Measurements from ENCODE around the gene XYLT1. TPM values are rescaled to one million over a fixed set of nuclear protein-coding genes. Genes with fewer than 3 reads are reported as not detected.

XYLT1 gene
- total RNA-seq, 1 experiment from 2014 or later = not detected

DNA sequence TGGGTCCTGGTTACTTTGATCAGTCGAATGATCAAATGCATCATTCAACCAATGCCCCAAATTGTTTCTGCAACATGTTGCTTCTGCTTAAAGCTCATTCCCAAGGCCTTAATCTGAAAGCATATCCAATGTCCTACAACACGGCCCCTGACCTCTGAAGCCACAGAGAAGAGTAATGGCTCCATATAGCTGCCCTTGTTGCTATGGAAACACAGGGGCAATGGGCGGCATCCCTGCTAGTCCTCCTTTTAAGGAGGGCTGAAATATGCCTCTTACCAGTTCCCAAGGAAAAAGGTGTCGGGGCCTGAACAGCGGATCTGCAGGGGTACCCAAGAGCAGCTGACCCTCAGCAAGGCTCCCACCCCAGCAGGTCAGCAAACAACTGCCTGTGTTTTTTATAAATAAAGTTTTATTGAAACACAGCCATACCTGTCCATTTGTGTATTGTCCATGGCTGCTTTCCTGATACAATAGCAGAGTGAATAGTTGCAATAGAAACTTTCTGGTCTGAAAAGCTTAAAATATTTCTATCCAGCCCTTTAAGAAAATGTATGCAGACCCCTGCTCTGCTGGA, 210.4 kb downstream of the XYLT1 start:
- Histone ChIP-seq H3K27me3 (ENCODE audit: low read length) (no peaks in the 10 kb centered on the region), H3K4me3 (ENCODE audit: low read length) (no peak overlapping the region), H3F3A (ENCODE audit: low read length, unreplicated experiment) (no peaks in the 10 kb centered on the region), H3K36me3 (ENCODE audit: low read depth, low read length) (no peaks in the 10 kb centered on the region), H3K4me1 (ENCODE audit: insufficient read depth, low read length) (no peaks in the 10 kb centered on the region), H3K9ac (ENCODE audit: low read length) (no peak overlapping the region), H3K79me2 (ENCODE audit: low read length) (no peaks in the 10 kb centered on the region), H3K4me2 (ENCODE audit: low read length) (no peak overlapping the region), H3K27ac (ENCODE audit: low read length) (no peak overlapping the region), H3K9me3 (ENCODE audit: low read length) (no peaks in the 10 kb centered on the region), H3K9me2 (replicated peaks; ENCODE audit: low read length) (no peaks in the 10 kb centered on the region), H2AFZ (ENCODE audit: low read length) (no peak overlapping the region), H4K20me1 (ENCODE audit: low read length) (no peaks in the 10 kb centered on the region)
- DNase-seq (no peak), ATAC-seq (no peak)
- POLR2A ChIA-PET (ENCODE audit: unreplicated experiment) = no interaction called here
- CTCF ChIA-PET = no interaction called here
- no TSS peak for BruUV-seq (replicated peaks)
- no peak for TF ChIP-seq CTCF (conservative IDR thresholded peaks at IDR 0.05; ENCODE audit: low read depth, low read length)
- no peak for TF ChIP-seq EZH2phosphoT487 (IDR thresholded peaks at IDR 0.05; ENCODE audit: borderline replicate concordance, low read length)
- TF ChIP-seq EZH2 (IDR thresholded peaks at IDR 0.05; ENCODE audit: low read length, unreplicated experiment) = no peak
- intact Hi-C loops (cut with micrococcal nuclease) = no loop called here

- ATAC-seq (no peak), DNase-seq (no peak)
- Histone ChIP-seq H3K9ac (ENCODE audit: low read length) (no peak overlapping the region), H2AFZ (ENCODE audit: low read length) (no peak overlapping the region), H3K4me3 (ENCODE audit: low read length) (no peak overlapping the region), H3K27ac (ENCODE audit: low read length) (no peak overlapping the region), H3K27me3 (ENCODE audit: low read length) (no peaks in the 10 kb centered on the region), H3K36me3 (ENCODE audit: low read depth, low read length) (no peaks in the 10 kb centered on the region), H3K79me2 (ENCODE audit: low read length) (no peaks in the 10 kb centered on the region), H3K4me1 (ENCODE audit: insufficient read depth, low read length) (no peaks in the 10 kb centered on the region), H3K4me2 (ENCODE audit: low read length) (no peak overlapping the region), H4K20me1 (ENCODE audit: low read length) (no peaks in the 10 kb centered on the region), H3F3A (ENCODE audit: low read length, unreplicated experiment) (no peaks in the 10 kb centered on the region), H3K9me3 (ENCODE audit: low read length) (no peaks in the 10 kb centered on the region), H3K9me2 (replicated peaks; ENCODE audit: low read length) (no peaks in the 10 kb centered on the region)
- intact Hi-C loops (cut with micrococcal nuclease) = no loop called here
- TF ChIP-seq EZH2phosphoT487 (IDR thresholded peaks at IDR 0.05; ENCODE audit: borderline replicate concordance, low read length) (no peak), CTCF (conservative IDR thresholded peaks at IDR 0.05; ENCODE audit: low read depth, low read length) (no peak), EZH2 (IDR thresholded peaks at IDR 0.05; ENCODE audit: low read length, unreplicated experiment) (no peak)
- BruUV-seq (replicated peaks) = no TSS peak
- ChIA-PET POLR2A (ENCODE audit: unreplicated experiment) (no interaction called here), CTCF (no interaction called here)
Measured at GRCh38 chr16:17259751-17260270, 210.9 kb downstream of the XYLT1 start.

GRCh38 chr16:17258848-17259713, 211.7 kb downstream of the XYLT1 start:
- no peak for TF ChIP-seq EZH2 (IDR thresholded peaks at IDR 0.05; ENCODE audit: low read length, unreplicated experiment)
- TF ChIP-seq CTCF (conservative IDR thresholded peaks at IDR 0.05; ENCODE audit: low read depth, low read length) = no peak
- TF ChIP-seq EZH2phosphoT487 (IDR thresholded peaks at IDR 0.05; ENCODE audit: borderline replicate concordance, low read length) = no peak
- no peak for DNase-seq
- CTCF ChIA-PET = no interaction called here

More at GRCh38 chr16:17258848-17259713, 211.7 kb downstream of the XYLT1 start:
- no peaks in the 10 kb centered on the region for H3K79me2 ChIP-seq (ENCODE audit: low read length)
- H4K20me1 ChIP-seq (ENCODE audit: low read length) = no peaks in the 10 kb centered on the region
- H2AFZ ChIP-seq (ENCODE audit: low read length) = no peak overlapping the region
- POLR2A ChIA-PET (ENCODE audit: unreplicated experiment) = no interaction called here
- no peak overlapping the region for H3K4me2 ChIP-seq (ENCODE audit: low read length)
- BruUV-seq (replicated peaks) = no TSS peak
- H3K4me1 ChIP-seq (ENCODE audit: insufficient read depth, low read length) = no peaks in the 10 kb centered on the region
- no peaks in the 10 kb centered on the region for H3F3A ChIP-seq (ENCODE audit: low read length, unreplicated experiment)
- no peaks in the 10 kb centered on the region for H3K27me3 ChIP-seq (ENCODE audit: low read length)
- H3K4me3 ChIP-seq (ENCODE audit: low read length) = no peak overlapping the region
- ATAC-seq = no peak
- no peak overlapping the region for H3K27ac ChIP-seq (ENCODE audit: low read length)
- H3K9me3 ChIP-seq (ENCODE audit: low read length) = no peaks in the 10 kb centered on the region
- no peak overlapping the region for H3K9ac ChIP-seq (ENCODE audit: low read length)
- H3K9me2 ChIP-seq (replicated peaks; ENCODE audit: low read length) = no peaks in the 10 kb centered on the region
- H3K36me3 ChIP-seq (ENCODE audit: low read depth, low read length) = no peaks in the 10 kb centered on the region
- intact Hi-C loops (cut with micrococcal nuclease) = no loop called here
